GM23248 (cell line): ENCODE results near the gene C16orf86.

ENCODE experiments used
- EZH2 ChIP-seq: fragments of 200-600 bp; sonication (generic); IDR thresholded peaks from 2 replicates; pipeline ENCODE4 v1.6.1; 2018; ENCODE audit warnings: antibody characterized with exemption, mild to moderate bottlenecking; ENCODE audit not compliant: insufficient read depth, poor library complexity, severe bottlenecking
- EZH2phosphoT487 ChIP-seq: fragments of 200-600 bp; sonication (generic); IDR thresholded peaks from 2 replicates; pipeline ENCODE4 v1.6.1; 2018; ENCODE audit warnings: antibody characterized with exemption, moderate library complexity, mild to moderate bottlenecking, low read depth; ENCODE audit not compliant: insufficient read depth

- TF ChIP-seq EZH2 = no peak
- TF ChIP-seq EZH2phosphoT487 = no peak
Observed at GRCh38 chr16:67716097-67716496, 49.5 kb downstream of the C16orf86 start.
